Esophagus muscularis mucosa (tissue), 4 donors: Measurements from ENCODE around the gene CTSH.

Source experiments
- CTCF ChIP-seq, 3 experiments: fragments of 200-600 bp in 2 of 3; fragments of 450-650 bp in 1 of 3; sonication (generic) in 2 of 3; IDR thresholded peaks; one replicate each; pipeline ENCODE4 v1.5.1; 2017 to 2019; ENCODE audit warnings: antibody characterized with exemption in 3 of 3, mild to moderate bottlenecking in 2 of 3, moderate library complexity in 1 of 3
- EP300 ChIP-seq: sonication (generic); formaldehyde crosslinking; IDR thresholded peaks from one replicate; pipeline ENCODE4 v1.6.1; 2017; ENCODE audit warnings: antibody characterized with exemption
- POLR2A ChIP-seq: fragments of 450-650 bp; IDR thresholded peaks from one replicate; pipeline ENCODE4 v1.6.1; 2017; ENCODE audit warnings: antibody characterized with exemption, moderate library complexity, mild to moderate bottlenecking, low read depth

GRCh38 chr15:78912316-78912715, 32.5 kb downstream of the CTSH start:
- TF ChIP-seq CTCF (IDR thresholded peaks at IDR 0.05) = no peak
- no peak for TF ChIP-seq EP300
- no peak for TF ChIP-seq POLR2A
